ENCODE measurements around the gene TCF25.
"Not testable (repeated sequence)": the region's sequence is repeated elsewhere in the genome, so short reads cannot be mapped to it uniquely, and the experiment has no call there.

TCF25 gene

DNA sequence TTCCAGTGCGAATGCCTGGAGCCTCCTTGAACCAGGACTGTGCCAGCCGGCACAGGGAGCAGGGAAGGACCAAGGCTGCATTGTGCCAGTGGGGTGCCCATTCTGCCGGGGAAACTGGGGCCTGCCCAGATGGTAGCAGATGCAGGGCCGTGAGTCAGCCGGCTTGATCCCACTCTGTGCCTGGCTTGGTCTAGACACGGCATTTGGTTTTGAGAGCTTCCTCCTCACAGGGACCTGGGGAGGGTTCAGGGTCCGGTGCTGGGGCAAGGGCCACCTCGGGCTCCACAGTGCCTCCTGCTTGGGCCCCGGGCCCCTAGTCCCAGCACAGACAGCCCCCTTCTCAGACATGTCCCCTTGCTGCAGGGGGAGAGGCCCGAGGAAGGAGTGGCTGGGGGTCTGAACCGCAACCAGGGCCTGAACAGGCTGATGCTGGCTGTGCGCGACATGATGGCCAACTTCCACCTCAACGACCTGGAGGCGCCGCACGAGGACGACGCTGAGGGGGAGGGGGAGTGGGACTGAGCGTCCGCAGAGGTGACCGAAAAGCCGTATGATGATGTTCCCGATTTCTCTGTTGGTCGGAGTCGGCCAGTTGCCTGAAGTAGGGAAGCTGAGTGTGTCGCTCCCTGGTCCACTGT lies 37.4 kb downstream of the TCF25 start:
- DNase-seq = no peak
- TF ChIP-seq GATA1 (IDR thresholded peaks at IDR 0.05; ENCODE audit: low read depth, low read length) (no peak), POLR2A (IDR thresholded peaks at IDR 0.05; ENCODE audit: low read length) (no peak)

DNA sequence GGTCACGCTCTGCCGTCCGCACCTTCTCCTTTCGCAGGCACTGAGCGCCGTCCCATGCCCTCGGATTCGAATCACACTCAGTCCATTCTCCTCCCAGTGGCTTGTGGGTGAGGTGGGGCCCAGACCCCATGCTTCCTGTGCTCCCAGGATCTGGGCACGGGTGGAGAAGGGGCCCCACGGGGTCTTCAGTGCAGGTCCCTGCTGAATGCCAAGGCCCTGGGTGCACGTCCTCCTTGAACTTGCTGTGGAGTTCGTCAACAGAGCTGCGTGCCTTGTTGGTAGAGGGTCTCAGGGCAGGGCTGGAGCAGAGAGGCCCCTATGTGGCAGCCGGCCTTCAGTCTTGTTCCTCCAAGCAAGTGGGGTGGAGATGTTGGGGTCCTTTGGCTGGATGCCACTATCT lies 38.0 kb downstream of the TCF25 start:
- TF ChIP-seq GATA1 (IDR thresholded peaks at IDR 0.05; ENCODE audit: low read depth, low read length) = no peak
- TF ChIP-seq POLR2A (IDR thresholded peaks at IDR 0.05; ENCODE audit: low read length) = no peak

DNA sequence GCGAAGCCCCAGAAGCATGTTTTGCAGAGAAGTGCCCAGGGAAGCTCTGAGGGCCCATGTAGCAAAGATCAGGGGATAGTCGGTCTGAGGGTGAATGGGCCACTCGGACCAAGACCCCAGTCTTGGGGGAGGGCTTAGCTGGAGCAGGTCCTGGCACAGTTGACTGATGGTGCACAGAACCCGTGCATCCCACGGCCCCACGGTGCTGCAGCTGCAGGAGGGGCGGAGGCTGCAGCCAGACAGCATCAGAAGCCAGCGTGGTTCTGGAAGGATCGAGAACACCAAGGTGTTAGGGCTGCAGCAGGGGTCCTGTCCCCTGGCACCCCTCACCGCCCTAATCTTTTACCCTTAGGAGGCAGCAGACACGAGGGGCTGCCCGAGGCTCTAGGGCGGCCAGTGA lies 38.8 kb downstream of the TCF25 start:
- TF ChIP-seq POLR2A (IDR thresholded peaks at IDR 0.05; ENCODE audit: low read length) = no peak
- no peak for TF ChIP-seq GATA1 (IDR thresholded peaks at IDR 0.05; ENCODE audit: low read depth, low read length)
- no peak for DNase-seq

More for the DNA sequence above, 38.0 kb downstream of the TCF25 start:
- no peak for DNase-seq

DNA sequence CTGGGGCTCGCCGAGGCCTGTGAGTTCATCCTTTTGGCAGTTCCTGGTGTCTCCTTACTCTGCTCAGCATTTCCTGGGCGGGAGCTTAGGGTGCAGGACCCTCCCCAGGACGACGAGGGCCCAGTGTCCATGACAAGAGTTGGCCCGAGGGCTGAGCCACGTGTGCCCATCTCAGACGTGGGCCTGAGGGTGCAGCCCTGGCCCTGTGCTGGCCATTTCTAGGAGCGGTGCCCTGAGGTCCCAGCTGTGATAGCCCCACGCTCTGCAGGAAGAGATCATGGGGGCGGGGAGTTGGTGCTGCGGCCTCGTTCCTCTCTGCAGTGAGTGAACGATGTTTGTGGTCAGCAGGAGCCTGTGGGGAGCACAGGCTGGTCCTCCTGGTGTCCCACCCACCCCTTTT lies 39.2 kb downstream of the TCF25 start:
- no peak for TF ChIP-seq GATA1 (IDR thresholded peaks at IDR 0.05; ENCODE audit: low read depth, low read length)
- TF ChIP-seq POLR2A (IDR thresholded peaks at IDR 0.05; ENCODE audit: low read length) = no peak
- DNase-seq = no peak

DNA sequence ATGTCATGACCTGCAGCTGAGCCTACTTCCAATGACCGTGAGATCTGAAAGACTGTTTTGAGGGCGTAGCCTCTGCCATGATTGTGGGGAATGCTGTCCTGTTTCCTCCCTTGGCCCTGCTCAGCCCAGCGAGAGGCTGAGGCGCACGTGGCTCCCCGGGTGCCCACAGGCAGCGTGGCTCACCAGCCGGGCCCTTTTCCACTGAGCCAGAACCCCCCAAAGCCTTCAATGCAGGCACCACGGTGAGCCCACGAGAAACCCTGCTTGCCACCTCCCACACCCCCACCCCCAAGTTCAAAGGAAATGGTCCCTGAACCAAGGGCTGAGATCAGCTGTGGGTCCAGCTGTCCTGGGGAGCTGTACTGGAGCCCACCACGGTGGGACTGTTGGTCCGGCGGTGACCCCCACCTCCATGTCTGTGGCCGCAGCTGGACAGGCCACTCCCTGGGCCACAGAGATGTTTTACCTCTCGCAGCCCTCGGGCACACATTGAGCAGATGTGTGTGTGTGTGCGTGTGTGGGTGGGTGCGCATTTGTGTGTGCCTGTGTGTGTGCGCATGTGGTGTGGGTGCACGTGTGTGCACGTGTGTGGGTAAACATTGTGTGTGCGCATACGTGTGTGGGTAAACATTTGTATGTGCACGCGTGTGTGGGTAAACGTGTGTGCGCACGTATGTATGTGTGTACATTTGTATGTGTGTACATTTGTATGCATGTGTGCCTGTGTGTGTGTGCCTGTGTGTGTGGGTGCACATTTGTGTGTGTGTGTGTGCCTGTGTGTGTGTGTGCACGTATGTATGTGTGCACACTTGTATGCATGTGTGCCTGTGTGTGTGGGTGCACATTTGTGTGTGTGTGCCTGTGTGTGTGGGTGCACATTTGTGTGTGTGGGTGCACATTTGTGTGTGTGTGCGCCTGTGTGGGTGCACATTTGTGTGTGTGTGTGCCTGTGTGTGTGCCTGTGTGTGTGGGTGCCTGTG lies 40.3 kb downstream of the TCF25 start:
- DNase-seq = no peak
- no peak for TF ChIP-seq GATA1 (IDR thresholded peaks at IDR 0.05; ENCODE audit: low read depth, low read length)
- TF ChIP-seq POLR2A (IDR thresholded peaks at IDR 0.05; ENCODE audit: low read length) = no peak

DNA sequence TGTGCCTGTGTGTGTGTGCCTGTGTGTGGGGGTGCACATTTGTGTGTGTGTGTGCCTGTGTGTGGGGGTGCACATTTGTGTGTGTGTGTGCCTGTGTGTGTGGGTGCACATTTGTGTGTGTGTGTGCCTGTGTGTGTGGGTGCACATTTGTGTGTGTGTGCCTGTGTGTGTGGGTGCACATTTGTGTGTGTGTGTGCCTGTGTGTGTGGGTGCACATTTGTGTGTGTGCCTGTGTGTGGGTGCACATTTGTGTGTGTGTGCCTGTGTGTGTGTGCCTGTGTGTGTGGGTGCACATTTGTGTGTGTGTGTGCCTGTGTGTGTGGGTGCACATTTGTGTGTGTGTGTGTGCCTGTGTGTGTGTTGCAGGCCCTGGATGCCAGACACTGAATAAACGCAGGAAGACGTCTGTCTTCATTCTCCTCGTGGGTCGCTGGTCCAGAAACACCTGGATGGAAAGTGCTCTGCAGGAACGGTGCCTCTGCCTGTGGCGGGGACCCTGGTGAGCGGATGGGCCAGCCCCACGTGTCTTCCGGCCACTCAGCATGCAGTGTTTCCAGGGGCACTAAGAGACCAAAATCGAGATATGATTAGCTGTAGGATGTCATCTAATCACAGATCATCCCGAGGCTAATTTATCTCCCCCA lies 41.4 kb downstream of the TCF25 start:
- DNase-seq = not testable (repeated sequence)

DNA sequence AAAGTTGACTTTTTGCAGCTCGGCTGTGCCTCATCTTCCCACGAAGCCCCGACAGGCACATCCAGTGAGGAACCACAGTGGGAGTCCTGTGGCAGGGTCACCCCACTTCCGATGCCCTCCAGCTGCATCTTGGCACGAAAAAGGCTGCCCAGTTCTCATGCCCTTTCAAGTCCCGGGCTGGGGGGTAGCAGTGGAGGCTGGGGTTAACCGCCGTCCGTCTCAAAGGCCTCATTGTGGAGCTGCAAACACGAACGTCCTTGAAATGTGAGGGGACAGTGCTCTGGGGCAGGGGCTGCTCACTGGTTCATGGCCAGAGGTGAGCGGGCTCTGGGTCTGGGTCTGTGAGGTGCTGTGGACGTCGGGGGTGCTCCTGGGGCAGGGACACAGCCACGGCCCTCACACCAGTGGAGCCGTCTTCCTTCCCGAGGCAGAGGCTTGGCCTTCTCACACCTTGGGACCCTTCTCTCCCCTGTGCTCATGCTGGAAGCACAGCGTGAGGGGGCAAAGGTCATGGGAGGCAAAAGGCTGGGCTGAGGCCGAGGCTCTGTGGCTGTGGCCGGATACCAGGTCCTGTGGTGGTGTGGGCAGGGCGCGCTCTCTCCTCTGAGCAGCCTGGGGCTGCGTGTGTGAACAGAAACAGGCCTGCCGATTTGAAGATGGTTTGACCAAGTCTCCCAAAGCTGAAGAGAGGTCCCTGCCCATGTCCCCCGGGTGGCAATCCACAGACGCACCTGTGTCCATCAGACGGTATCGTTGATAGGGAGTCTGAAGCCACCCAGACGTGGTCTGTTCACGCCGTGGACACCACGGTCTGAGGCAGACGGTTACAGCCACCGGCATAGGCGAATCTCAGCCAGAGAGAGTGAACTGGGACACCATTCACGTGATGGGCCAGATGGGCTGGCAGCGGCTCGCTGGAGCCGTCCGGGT lies 42.2 kb downstream of the TCF25 start:
- DNase-seq = no peak
- TF ChIP-seq POLR2A (IDR thresholded peaks at IDR 0.05; ENCODE audit: low read length) = no peak
- no peak for TF ChIP-seq GATA1 (IDR thresholded peaks at IDR 0.05; ENCODE audit: low read depth, low read length)

DNA sequence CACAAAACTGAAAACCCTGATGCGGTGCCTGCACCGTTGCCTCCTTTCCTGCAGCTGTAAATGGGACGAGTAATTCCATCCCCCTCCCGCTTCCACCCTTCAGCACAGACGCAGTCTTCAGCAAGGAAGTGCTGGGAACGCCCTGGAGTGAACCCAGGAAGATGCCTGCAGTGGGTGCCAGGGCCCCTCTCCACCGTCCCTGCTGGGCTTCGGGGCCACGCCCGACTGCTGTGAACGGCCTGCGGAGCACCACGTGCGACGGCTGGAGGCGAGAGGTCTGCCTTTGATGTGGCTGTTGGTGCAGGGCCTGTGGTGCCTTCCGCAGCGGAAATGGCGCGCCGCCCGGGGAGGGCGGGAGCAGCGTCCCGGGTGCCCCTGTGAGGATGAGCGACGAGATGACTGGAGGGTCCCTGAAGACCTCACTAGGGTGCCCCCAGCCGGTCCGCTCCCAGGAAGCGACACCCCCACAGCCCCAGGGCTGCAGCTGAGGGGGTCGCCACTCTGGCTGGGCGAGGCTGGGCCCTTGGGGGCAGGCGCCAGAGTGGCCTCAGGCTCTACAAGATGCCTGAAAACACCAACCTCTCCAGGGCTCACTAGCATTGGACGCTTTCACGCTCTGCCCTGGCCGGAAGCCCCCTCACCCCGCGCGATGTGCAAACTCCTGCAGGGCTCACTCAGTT lies 44.5 kb downstream of the TCF25 start:
- DNase-seq = peak; percentile 58 to 71
- TF ChIP-seq GATA1 (IDR thresholded peaks at IDR 0.05; ENCODE audit: low read depth, low read length) (no peak), POLR2A (IDR thresholded peaks at IDR 0.05; ENCODE audit: low read length) (no peak)

DNA sequence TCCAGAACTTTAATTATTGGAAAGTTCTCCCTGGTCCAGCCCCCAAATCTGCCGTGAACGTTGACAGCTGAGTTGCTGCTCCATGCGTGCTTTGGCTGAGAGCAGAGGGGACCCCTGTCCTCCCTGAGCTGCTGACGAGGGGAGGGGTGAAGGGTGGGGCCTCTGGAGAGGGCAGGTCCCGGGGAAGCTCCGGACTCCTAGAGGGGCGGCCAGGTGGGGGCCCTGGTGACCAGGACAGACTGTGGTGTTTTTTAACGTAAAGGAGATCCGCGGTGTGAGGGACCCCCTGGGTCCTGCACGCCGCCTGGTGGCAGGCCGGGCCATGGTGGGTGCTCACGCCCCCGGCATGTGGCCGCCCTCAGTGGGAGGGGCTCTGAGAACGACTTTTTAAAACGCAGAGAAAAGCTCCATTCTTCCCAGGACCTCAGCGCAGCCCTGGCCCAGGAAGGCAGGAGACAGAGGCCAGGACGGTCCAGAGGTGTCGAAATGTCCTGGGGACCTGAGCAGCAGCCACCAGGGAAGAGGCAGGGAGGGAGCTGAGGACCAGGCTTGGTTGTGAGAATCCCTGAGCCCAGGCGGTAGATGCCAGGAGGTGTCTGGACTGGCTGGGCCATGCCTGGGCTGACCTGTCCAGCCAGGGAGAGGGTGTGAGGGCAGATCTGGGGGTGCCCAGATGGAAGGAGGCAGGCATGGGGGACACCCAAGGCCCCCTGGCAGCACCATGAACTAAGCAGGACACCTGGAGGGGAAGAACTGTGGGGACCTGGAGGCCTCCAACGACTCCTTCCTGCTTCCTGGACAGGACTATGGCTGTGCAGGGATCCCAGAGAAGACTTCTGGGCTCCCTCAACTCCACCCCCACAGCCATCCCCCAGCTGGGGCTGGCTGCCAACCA lies 45.3 kb downstream of the TCF25 start, which contains the start of gene MC1R:
TSS of gene MC1R (plus strand) at position 410 of the 895 bp plus-strand sequence. CDS start at position 807, 397 bp downstream.
- peak; percentile 49 to 50 for DNase-seq
- TF ChIP-seq POLR2A (IDR thresholded peaks at IDR 0.05; ENCODE audit: low read length) (no peak), GATA1 (IDR thresholded peaks at IDR 0.05; ENCODE audit: low read depth, low read length) (no peak)

DNA sequence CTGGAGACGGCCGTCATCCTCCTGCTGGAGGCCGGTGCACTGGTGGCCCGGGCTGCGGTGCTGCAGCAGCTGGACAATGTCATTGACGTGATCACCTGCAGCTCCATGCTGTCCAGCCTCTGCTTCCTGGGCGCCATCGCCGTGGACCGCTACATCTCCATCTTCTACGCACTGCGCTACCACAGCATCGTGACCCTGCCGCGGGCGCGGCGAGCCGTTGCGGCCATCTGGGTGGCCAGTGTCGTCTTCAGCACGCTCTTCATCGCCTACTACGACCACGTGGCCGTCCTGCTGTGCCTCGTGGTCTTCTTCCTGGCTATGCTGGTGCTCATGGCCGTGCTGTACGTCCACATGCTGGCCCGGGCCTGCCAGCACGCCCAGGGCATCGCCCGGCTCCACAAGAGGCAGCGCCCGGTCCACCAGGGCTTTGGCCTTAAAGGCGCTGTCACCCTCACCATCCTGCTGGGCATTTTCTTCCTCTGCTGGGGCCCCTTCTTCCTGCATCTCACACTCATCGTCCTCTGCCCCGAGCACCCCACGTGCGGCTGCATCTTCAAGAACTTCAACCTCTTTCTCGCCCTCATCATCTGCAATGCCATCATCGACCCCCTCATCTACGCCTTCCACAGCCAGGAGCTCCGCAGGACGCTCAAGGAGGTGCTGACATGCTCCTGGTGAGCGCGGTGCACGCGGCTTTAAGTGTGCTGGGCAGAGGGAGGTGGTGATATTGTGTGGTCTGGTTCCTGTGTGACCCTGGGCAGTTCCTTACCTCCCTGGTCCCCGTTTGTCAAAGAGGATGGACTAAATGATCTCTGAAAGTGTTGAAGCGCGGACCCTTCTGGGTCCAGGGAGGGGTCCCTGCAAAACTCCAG lies 46.4 kb downstream of the TCF25 start:
- no peak for TF ChIP-seq GATA1 (IDR thresholded peaks at IDR 0.05; ENCODE audit: low read depth, low read length)
- no peak for TF ChIP-seq POLR2A (IDR thresholded peaks at IDR 0.05; ENCODE audit: low read length)
- no peak for DNase-seq

DNA sequence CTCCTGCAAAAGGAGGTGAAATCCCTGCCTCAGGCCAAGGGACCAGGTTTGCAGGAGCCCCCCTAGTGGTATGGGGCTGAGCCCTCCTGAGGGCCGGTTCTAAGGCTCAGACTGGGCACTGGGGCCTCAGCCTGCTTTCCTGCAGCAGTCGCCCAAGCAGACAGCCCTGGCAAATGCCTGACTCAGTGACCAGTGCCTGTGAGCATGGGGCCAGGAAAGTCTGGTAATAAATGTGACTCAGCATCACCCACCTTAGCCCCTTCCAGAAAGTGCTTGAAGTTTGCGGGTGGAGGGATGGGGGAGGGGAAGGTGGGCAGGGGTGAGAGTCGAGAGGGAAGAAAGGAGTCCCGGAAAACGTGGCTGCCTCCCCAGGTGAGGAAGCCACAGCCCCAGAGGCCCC lies 47.3 kb downstream of the TCF25 start:
- DNase-seq = no peak
- TF ChIP-seq GATA1 (IDR thresholded peaks at IDR 0.05; ENCODE audit: low read depth, low read length) = no peak
- no peak for TF ChIP-seq POLR2A (IDR thresholded peaks at IDR 0.05; ENCODE audit: low read length)

Data from erythroblast (primary cell).